AG10803 (cell line): ENCODE measurements around the gene ATXN1.

ENCODE experiments used
- DNase-seq: peaks from one replicate; pipeline ENCODE4 v3.0.0; 2010; ENCODE audit warnings: low read depth
- H3K4me3 ChIP-seq: 2 replicates; pipeline ENCODE4 v1.5.1; 2011; ENCODE audit warnings: mild to moderate bottlenecking, low read length, control low read depth
- CTCF ChIP-seq: conservative IDR thresholded peaks from 2 replicates; pipeline ENCODE4 v1.5.1; 2011; ENCODE audit warnings: mild to moderate bottlenecking, low read length, control low read depth, inconsistent platforms

The ATXN1 gene

GRCh38 chr6:16311763-16312162, 449.5 kb downstream of the ATXN1 start:
- no peak overlapping the region for H3K4me3 ChIP-seq
- DNase-seq = no peak
- TF ChIP-seq CTCF = no peak

GRCh38 chr6:16306334-16306733, 454.9 kb downstream of the ATXN1 start:
- H3K4me3 ChIP-seq = no peak overlapping the region
- DNase-seq = no peak
- TF ChIP-seq CTCF = no peak

GRCh38 chr6:16305788-16306187, 455.5 kb downstream of the ATXN1 start:
- no peak for TF ChIP-seq CTCF
- no peak for DNase-seq
- H3K4me3 ChIP-seq = no peak overlapping the region

- TF ChIP-seq CTCF = no peak
- no peak overlapping the region for H3K4me3 ChIP-seq
- no peak for DNase-seq
These were observed 456.0 kb downstream of the ATXN1 start for GRCh38 chr6:16305246-16305725.

- no peak for DNase-seq
- no peak overlapping the region for H3K4me3 ChIP-seq
- TF ChIP-seq CTCF = no peak
These were observed 458.3 kb downstream of the ATXN1 start for GRCh38 chr6:16302721-16303552.

GRCh38 chr6:16301511-16301910, 459.7 kb downstream of the ATXN1 start:
- DNase-seq = no peak

More at GRCh38 chr6:16301511-16301910, 459.7 kb downstream of the ATXN1 start:
- H3K4me3 ChIP-seq = no peak overlapping the region
- TF ChIP-seq CTCF = no peak
